CD4-positive, alpha-beta T cell treated with Interleukin-6 at 100 ng/mL for 8 hours (primary cell): ENCODE results near the gene ZBTB16.

Experiments used
- DNase-seq: peaks from one replicate; pipeline ENCODE4 v3.0.0-alpha.2; 2020; ENCODE audit warnings: mixed read lengths, low spot score

The ZBTB16 gene

GRCh38 chr11:114065094-114065493, 5.6 kb downstream of the ZBTB16 start:
- no peak for DNase-seq

DNA sequence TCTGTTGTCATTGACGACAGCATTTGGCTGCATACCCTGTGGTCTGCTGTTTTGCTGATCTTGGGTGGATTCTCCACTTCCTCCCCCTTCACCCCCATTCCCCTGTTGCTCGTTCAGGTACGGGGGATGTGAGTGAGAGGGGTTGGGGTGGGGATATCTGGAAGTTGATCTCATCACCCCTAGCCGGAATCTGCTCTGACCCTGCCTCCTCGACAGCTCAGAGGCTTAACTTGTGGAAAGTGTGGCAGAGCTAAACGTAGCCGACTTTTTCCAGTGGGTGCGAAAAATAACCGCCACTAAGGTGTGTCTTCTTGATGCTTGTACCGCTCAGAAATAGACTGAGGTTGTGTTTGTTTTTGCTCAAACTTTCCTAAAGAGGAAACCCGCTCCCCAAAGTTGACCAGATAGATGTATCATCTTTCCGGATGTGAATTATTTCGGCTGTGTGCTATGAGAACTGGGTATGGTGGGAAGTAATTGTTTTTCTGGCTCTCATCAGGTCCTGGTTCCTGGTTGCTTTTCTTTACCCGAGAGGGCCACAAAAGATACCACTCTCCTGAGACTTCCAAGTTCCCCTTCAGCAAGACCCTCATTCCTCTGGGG, 6.6 kb downstream of the ZBTB16 start:
- no peak for DNase-seq

DNA sequence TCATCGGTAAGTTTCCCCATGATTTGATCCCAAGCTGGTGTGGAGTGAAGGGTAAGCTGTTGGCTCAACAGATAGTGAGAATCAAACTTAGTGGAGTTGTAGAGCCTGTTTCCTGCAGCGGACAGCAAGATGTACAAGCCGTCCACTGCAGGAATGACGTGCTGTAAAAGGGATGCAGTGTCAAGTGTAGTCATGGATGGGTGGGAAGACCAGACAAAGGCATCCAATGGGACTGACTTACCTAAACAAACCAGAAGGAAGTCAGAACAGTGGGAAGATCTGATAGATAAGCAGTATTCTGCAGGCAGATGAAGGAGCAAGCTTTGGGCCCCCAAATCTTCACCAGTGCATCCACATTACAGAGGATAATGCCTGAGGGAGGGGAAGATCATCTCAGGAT, 8.8 kb downstream of the ZBTB16 start:
- no peak for DNase-seq

DNA sequence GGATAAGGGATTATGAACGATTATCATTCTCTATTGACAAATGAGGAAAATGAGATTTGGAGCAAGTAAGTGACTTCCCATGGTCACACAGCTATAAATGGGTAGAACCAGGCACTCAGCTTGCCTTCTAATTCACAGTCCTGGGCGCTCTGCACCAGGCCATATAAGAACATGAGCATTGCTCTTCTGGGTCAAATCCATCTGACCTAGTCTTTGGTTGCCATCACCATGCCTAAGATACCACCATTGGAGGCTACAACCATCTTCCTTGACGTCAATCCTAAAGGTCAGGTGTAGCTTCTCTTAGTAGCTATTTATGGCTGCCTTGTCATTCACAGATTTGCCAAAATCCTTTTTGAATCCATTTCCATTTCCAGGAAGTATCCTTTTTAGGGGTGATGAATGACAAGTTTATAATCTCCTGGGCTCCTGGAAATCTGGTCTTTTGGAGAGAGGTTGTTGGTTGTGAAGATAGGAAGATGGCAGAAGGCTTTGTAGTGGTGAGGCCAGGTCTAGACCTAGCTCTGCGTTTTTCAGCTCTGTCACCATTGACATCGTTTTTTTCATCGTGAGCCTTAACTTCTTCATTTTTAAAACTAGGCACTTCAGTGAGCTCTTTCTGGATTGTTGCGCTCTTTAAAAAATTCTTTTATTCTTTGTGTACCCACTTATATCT, 11.1 kb downstream of the ZBTB16 start:
- no peak for DNase-seq

DNA sequence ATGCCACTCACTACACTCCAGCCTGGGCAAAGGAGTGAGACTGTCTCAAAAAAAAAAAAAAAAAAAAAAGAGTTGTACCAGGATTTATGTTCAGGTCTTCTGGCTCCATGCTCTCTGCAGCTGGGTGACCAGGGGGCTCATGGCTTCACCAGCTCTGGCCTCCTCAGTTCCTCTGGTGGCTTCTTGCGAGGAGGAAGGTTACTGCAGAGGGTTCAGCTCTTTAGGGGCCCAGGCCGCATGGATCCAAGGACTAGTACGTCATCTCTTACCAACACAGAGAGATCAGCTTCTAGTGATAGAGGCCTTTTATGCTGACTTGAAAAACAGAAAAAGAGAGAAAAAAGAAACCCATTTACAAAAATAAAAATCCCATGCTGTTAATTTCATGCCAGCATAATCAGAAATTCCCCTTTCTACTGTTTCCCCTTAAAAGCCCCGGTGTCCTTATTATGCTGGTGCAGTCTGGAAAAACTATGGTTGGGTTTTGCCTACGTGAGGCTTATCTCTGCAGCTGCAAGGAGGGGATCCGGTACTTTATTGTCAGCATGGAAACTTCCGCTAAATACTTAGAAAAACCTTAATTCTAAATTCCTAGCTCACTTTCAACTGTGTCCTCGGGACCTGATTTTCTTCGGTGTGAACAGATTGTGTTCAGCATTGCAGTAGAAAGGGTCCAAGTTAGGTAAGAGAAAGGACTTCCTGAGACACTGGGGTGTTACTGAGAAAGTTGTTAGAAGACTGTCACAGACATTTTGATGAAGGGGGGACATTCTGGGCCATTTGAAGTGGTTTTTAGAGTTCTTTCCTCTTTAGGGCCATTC, 13.7 kb downstream of the ZBTB16 start:
- DNase-seq = no peak

- DNase-seq = peak; percentile 20
Observed at GRCh38 chr11:114073828-114074381, 14.4 kb downstream of the ZBTB16 start.

- no peak for DNase-seq
Observed at GRCh38 chr11:114074546-114075343, 15.2 kb downstream of the ZBTB16 start.

DNA sequence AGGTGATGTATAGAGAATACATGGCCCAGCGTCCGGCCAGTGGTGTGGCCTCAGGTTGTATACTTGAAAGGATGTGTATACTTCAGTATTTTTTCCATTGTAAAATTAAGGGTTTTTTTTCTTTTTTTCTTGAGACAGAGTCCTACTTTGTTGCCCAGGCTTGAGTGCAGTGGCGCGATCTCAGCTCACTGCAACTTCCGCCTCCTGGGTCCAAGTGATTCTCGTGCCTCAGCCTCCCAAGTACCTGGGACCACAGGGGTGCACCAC, 15.8 kb downstream of the ZBTB16 start:
- no peak for DNase-seq

DNA sequence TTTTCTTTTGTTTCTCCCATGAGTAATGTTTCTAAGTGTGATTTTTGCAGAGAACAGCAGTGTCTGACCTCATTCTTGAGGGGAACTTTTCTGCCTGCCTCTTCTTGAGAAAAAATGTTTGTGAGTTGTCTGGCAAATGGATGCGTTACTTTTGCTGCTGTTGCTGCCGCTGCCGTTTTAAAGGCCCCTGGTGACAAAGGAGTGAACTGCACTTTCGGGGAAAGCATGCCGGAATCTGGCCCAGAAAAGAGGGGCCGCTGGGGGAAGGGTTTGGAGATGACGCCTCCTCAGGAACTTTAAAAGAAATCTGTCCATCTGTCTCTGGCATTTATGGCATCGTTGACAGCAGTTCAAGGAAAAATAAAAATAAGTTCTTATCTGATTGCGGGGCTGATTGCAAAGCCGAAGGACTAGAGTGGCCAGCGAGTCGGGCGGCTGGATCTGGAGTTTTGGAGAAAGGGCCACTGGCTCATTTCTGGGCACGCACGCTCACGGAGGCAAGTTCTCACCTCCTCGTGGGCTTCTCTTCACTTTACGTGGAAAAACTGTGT, 16.5 kb downstream of the ZBTB16 start:
- DNase-seq = peak; percentile 29

GRCh38 chr11:114076921-114077331, 17.4 kb downstream of the ZBTB16 start:
- DNase-seq = no peak

DNA sequence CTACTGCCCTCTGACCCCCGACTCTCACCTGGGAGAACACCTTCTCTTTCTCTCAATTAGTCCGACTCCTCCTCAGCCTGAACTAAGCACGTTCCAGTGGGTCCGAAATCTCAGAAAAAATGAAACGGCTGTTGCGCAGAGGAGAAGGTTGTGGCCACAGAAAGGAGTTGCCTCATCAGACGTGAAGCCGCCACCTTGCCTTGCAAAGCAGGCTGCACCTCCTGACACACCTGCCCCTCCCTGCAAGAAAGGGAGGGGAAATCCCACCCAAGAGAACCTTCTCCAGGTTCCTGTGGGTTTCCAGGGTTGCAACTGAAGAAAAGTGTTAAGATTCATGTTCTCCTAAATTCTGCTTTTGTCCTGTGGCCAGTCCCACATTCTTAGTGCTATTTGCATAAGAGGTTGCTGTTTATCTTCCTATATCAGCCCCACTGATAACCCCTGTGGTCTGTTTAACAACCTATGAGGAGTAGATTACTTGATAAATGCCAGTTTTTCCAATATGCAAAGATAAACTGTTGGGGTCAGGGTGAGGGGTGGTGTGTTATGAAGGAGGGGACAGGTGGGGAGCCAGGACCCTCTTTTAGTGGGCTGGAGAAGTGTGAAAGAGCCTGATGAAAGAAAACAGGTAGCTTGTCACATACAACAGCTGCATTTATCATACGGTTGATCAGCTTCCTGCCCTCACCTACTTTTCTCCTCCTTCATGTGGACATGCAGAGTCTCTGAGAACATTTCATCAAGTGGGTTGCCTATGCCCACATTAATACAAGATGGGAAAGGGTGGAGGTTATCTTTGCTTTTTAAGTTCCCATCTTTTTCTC, 18.2 kb downstream of the ZBTB16 start:
- DNase-seq = peak; percentile 42

GRCh38 chr11:114078423-114078822, 18.9 kb downstream of the ZBTB16 start:
- DNase-seq = no peak

DNA sequence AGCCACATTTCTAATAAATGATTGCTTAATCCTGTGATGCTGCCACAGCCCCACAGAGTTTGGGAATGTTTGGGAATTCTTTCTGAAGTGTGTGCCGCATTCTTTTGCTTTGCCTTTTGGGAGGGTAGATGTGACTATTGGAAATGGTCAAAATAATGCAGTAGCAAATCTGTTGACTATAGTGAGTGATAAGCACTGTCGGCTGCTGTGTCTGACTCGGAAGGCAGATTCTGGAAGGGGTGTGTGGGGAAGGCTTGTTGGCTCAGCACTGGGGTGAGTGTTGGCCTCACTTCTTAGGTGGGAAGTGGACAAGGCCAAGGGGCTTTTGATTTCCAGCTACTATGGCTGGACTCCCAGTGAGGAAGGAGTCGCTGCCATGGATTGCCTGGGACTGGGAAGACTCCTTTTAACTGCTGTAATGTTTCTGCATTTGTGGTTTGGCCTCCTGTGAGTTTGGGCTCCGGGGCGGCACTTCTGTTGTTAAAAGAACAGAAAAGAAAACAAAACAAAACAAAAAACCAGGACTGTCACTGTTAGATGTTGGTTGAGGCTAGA, 20.1 kb downstream of the ZBTB16 start:
- DNase-seq = no peak

DNA sequence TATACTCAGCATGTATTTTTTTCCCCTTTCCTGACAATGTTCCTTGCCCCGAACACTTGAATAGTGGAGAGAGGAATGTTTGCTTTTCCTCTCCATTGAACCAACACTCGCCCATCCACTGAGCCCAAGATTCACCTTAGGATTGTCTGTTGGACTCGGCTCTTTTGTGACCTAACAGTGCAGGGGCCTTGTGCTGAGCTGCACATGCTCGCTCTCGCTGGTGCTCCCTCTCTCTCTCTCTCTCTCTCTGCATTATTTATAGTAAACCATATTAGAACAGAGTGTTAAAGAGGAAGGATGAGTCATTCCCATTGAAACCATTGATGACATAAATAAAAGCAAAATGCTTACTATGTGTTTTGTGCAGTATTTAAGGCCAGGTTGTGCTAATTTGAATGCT, 20.7 kb downstream of the ZBTB16 start:
- DNase-seq = peak; percentile 42

DNA sequence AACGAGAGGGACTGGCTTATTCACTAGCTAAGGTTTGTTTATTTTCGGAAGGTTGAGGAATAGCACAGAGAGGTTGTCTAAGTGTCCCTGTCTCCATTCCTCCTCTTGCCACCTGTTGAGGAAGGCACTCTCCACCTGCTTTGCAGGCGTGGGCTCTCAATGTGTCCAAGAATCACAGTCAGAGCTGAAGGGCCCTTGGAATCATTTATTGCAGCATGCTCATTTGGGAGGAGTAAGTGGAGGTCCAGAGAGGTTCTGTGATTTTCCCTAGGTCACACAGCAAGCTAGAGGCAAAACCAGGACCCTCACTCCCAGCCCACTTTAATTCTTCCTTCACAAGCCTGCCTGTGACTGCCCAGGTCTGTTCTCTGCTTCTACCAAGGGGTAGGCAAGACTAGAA, 21.3 kb downstream of the ZBTB16 start:
- DNase-seq = no peak

- DNase-seq = no peak
Observed at GRCh38 chr11:114081641-114082414, 22.3 kb downstream of the ZBTB16 start.

DNA sequence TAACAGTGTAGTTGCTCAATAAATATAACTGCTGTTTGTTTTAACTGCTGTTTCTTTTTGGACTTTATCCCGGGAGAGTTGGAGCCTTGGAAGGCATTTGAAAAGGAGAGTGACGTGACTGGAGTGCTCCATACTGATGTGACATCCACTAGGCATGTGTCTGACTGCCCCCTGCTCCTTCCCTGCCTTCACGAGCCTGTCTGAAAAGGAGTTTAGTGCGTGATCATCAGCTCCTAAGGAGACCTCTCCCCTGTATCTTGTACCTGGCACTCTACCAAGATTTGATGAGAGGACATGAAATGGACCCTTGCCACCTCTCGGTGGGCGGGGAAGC, 22.9 kb downstream of the ZBTB16 start:
- DNase-seq = no peak

DNA sequence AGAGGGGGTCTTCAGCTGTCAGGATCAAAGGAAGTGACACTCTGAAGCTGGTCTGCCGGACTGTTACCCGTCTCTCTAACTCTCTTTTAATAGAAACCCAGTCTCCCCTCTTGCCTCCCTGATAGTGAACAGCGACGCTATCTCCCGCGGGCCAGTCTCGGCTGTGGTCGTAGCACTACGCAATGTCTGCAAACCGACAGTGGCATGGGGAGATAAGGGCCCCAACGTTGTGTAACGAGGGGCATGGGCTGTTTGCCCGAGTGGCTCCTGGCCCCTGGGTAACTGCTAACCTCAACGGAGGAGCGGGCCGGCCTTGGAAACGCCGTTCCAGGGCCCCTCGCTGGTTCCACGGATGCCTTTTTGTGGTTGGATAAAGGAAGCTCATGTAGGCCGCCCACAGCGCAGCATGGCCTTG, 23.3 kb downstream of the ZBTB16 start:
- no peak for DNase-seq

DNA sequence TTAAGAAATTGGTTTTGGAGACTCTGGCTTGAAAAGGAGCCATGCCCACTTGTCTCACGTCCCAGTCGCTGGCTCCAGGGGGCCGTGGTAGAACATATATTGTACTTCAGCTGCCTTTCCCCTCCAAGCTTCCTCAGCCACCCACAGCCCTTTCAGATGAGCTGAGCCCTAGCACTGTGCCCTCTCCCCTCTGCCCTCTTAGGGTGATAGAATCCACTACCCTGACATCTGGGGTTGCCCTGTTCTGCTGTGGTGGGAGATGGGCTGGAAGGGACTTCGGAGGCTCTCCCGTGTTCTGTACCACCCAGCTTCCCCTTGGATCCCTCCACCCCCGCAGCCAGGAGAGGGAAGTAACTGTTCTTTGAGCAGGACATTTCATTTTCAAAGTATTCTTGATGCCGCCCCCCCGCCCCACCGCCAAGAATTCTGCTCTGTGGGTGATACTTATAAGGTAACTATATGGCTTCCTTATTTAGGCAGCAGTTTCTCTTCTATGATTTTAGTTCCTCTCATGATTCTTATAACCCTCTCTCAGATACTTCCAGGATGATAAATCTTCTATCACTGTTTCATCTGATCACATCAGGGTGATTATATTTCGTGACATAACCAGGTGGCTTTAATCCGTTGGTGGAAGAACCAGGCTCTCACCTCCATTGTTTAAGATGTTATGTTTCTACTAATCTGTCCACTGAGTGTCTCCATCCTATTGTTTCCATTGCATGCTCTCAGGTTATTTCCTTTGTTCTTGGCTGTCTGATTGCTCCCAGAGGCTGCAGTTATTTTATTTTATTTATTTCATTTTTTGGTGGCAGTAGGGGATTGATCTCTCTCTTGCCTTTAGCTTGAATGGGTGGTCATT, 24.1 kb downstream of the ZBTB16 start:
- DNase-seq = no peak
